HG02884 (cell line): ENCODE data around the gene SPOCD1.

ENCODE experiments used
- ATAC-seq: cut with Tn5 transposase; IDR thresholded peaks from one replicate; pipeline ENCODE4 v1.9.1; 2021; ENCODE audit warnings: mild to moderate bottlenecking, moderate library complexity; ENCODE audit not compliant: unreplicated experiment

SPOCD1 gene

DNA sequence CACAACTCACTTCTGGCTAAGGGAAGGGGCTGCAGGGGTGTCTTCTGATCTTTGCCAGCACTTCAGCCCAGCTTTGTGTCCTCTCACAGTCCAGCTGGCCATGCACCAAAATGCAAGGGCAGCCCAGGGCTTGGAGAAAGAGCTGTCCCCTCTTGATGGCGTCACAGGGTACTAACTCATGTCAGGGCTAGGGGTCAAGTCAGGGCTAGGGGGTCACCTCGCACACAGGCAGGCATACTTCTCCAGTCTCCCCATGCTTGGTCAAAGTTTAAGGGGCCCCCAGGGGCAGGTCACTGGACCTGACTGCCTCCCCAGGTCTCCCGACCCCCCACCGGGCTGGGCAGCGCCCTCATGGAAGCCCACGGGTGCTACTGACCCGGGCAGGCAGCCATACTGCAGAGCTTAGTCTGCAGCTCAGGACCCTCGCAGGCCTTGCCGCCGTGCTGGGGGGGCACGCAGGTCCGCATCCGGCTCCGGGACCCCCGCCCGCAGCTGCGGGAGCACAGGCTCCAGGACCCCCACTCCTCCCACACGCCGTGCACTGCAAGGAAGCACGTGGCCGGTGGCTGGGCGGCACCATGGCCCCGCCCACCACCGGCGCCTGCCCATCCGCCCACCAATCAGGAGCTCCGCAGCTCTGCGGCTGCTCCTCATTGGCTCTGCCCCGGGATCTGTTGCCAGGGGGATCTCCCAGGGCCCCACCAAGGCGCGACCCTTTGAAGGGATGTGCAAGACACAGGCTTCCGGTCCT lies 73.2 kb downstream of the SPOCD1 start:
- no peak for ATAC-seq
